GM12878 (cell line): ENCODE measurements around the gene RGCC. TPM values are rescaled to one million over a fixed set of nuclear protein-coding genes. Genes with fewer than 3 reads are reported as not detected.
A peak's percentile ranks its signal among the peaks of the same experiment; 100 is the strongest.

Experiments used
- ATF7 ChIP-seq: fragments of 450-650 bp; IDR thresholded peaks from 2 replicates; pipeline ENCODE4 v1.6.1; 2016; ENCODE audit warnings: low read depth, mild to moderate bottlenecking
- BACH1 ChIP-seq: fragments of 450-650 bp; IDR thresholded peaks from 2 replicates; pipeline ENCODE4 v1.6.1; 2017; ENCODE audit warnings: mild to moderate bottlenecking, borderline replicate concordance
- BHLHE40 ChIP-seq, 2 experiments: fragments of 450-650 bp in 1 of 2; IDR thresholded peaks; 2 replicates each; pipeline ENCODE4 v1.6.1; 2011 to 2017; ENCODE audit warnings: low read depth in 2 of 2, borderline replicate concordance in 1 of 2, improper control_type of control experiment in 1 of 2, low read length in 1 of 2, mild to moderate bottlenecking in 1 of 2
- BMI1 ChIP-seq: fragments of 450-650 bp; IDR thresholded peaks from 2 replicates; pipeline ENCODE4 v1.6.1; 2016; ENCODE audit warnings: mild to moderate bottlenecking, moderate library complexity, borderline replicate concordance
- CREB1 ChIP-seq: IDR thresholded peaks from 2 replicates; pipeline ENCODE4 v1.6.1; 2012; ENCODE audit warnings: low read depth, mild to moderate bottlenecking, inconsistent platforms
- CUX1 ChIP-seq: IDR thresholded peaks from 2 replicates; pipeline ENCODE4 v1.6.1; 2012; ENCODE audit warnings: improper control_type of control experiment, low read depth, low read length; ENCODE audit not compliant: insufficient replicate concordance
- FOXM1 ChIP-seq: IDR thresholded peaks from 2 replicates; pipeline ENCODE4 v1.6.1; 2012; ENCODE audit warnings: low read depth, mild to moderate bottlenecking, inconsistent platforms, low read length, moderate library complexity
- IKZF2 ChIP-seq, 2 experiments: fragments of 450-650 bp; IDR thresholded peaks; 2 replicates each; pipeline ENCODE4 v1.6.1; 2017; ENCODE audit warnings: mild to moderate bottlenecking in 2 of 2, moderate library complexity in 2 of 2
- IRF5 ChIP-seq: fragments of 450-650 bp; IDR thresholded peaks from 2 replicates; pipeline ENCODE4 v1.6.1; 2017; ENCODE audit warnings: borderline replicate concordance
- JUND ChIP-seq: IDR thresholded peaks from 2 replicates; pipeline ENCODE4 v1.6.1; 2012; ENCODE audit warnings: low read depth, mild to moderate bottlenecking, low read length, improper control_type of control experiment, moderate library complexity
- KLF5 ChIP-seq: fragments of 450-650 bp; IDR thresholded peaks from 2 replicates; pipeline ENCODE4 v1.6.1; 2014; ENCODE audit warnings: mild to moderate bottlenecking; ENCODE audit not compliant: partially characterized antibody
- MEF2A ChIP-seq: IDR thresholded peaks from 2 replicates; pipeline ENCODE4 v1.6.1; 2011; ENCODE audit warnings: low read depth, mild to moderate bottlenecking, low read length, moderate library complexity; ENCODE audit not compliant: insufficient read depth
- NRF1 ChIP-seq: conservative IDR thresholded peaks from 2 replicates; pipeline ENCODE4 v1.6.1; 2011; ENCODE audit warnings: mild to moderate bottlenecking, low read depth, low read length, improper control_type of control experiment
- STAT3 ChIP-seq: IDR thresholded peaks from 2 replicates; pipeline ENCODE4 v1.6.1; 2011; ENCODE audit warnings: low read depth, low read length, improper control_type of control experiment
- TCF7 ChIP-seq: IDR thresholded peaks from 2 replicates; pipeline ENCODE4 v1.6.1; 2014; ENCODE audit warnings: antibody characterized with exemption, borderline replicate concordance
- YY1 ChIP-seq: IDR thresholded peaks from 2 replicates; pipeline ENCODE4 v1.6.1; 2011; ENCODE audit warnings: low read depth, mild to moderate bottlenecking, low read length
- ZBTB4 ChIP-seq: fragments of 450-650 bp; formaldehyde crosslinking; IDR thresholded peaks from 2 replicates; pipeline ENCODE4 v1.4.0; 2022; ENCODE audit warnings: mild to moderate bottlenecking, moderate library complexity
- ZZZ3 ChIP-seq: IDR thresholded peaks from 2 replicates; pipeline ENCODE4 v1.6.1; 2011; ENCODE audit warnings: low read depth; ENCODE audit not compliant: control insufficient read depth, insufficient read length
- polyA plus RNA-seq, 11 experiments: library from polyadenylated mRNA; depleted of rRNA in 4 of 11; unstranded in 6 of 11; stranded (reverse) in 5 of 11; fragments of >200 nt; fragmentation: Nextera tagmentation in 4 of 11; fragmentation: Illumina TruSeq in 1 of 11; extraction: Ambion mirVana in 4 of 11; extraction: Trizol in 1 of 11; gene quantifications; 1 replicate in 1 of 11; 2 replicates in 10 of 11; pipeline versions ENCODE4 v1.2.1 to v1.2.3, GENCODE V29; 2011 to 2016; ENCODE audit warnings: inconsistent platforms in 2 of 11, missing spikeins in 2 of 11, low read depth in 1 of 11
- total RNA-seq, 4 experiments: library from RNA; depleted of rRNA in 3 of 4; stranded (reverse); fragments of >200 nt in 3 of 4; fragmentation: Illumina TruSeq in 1 of 4; extraction: Trizol in 1 of 4; gene quantifications; 2 replicates each; pipeline versions ENCODE4 v1.2.1 to v1.2.3, GENCODE V29; 2013 to 2021
- TF ChIP-seq, protein P1 (sequence below): IDR thresholded peaks from 2 replicates; pipeline ENCODE4 v1.6.1; 2011; ENCODE audit warnings: borderline replicate concordance, low read depth, mild to moderate bottlenecking, moderate library complexity, low read length; ENCODE audit not compliant: insufficient read depth, poor library complexity, severe bottlenecking

The RGCC gene
- total and polyA plus RNA-seq, 10 of the 15 experiments (the other 5 are each of a cell fraction or from before 2014, with no cell fraction given), result 0.41 to 19.4 (median 9.9) TPM

DNA sequence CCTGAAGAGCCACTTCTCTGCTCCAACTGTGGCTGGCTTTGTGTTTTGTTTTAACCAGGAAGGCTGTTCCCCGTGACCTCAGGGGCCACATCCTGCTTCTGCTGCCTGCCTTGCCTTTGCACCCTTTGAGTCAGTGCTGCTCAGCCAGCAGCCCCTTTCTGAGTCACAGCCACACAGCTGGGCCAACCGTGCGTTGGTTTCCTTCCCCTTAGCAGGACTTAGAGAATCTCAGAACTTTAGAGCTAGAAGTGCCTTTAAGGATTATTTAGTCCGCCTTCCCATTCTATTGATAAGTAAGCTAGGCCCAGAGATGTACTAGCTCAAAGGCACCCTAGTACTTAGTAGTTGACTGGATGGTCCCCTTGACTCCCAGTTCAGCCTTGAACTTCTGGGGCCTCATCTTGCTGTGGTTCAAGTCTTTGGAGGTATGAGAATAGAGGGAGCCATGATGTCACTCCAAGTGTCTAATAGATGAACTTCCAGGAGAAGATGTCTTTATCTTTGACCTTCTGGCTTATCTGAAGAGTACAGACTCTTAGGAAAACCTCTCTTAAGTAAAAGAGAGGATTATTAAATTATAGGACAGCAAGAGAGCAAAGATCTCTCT, 8.0 kb downstream of the RGCC start (continued):
- no peak for TF ChIP-seq IRF5
- no peak for TF ChIP-seq BMI1
- no peak for TF ChIP-seq KLF5
- 0 out of 2 replicates have a peak, but pooled peaks have one; percentile 9 for TF ChIP-seq JUND
- no peak for TF ChIP-seq ZZZ3
- peak; percentile 53; the same call in 1 of the 2 replicates for TF ChIP-seq YY1
- TF ChIP-seq IKZF2 (IDR thresholded peaks at IDR 0.05), result peak; percentile 84
- no peak for TF ChIP-seq FOXM1
- TF ChIP-seq CREB1, result no peak
- TF ChIP-seq BHLHE40 (IDR thresholded peaks at IDR 0.05; ENCODE audit: borderline replicate concordance in 1 of 2, low read depth in 2 of 2, low read length in 1 of 2), result peak; percentile 63 to 76; a peak in 3 of 4 replicates
- TF ChIP-seq ZBTB4, result no peak
- TF ChIP-seq, protein P1, sequence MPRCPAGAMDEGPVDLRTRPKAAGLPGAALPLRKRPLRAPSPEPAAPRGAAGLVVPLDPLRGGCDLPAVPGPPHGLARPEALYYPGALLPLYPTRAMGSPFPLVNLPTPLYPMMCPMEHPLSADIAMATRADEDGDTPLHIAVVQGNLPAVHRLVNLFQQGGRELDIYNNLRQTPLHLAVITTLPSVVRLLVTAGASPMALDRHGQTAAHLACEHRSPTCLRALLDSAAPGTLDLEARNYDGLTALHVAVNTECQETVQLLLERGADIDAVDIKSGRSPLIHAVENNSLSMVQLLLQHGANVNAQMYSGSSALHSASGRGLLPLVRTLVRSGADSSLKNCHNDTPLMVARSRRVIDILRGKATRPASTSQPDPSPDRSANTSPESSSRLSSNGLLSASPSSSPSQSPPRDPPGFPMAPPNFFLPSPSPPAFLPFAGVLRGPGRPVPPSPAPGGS, result peak; percentile 93
- peak; percentile 36; the same call in 1 of the 2 replicates for TF ChIP-seq ATF7
- no peak for TF ChIP-seq TCF7
- 0 out of 2 replicates have a peak, but pooled peaks have one; percentile 60 for TF ChIP-seq BACH1
- no peak for TF ChIP-seq STAT3
- no peak for TF ChIP-seq NRF1
- no peak for TF ChIP-seq CUX1
- peak; percentile 70; the same call in 1 of the 2 replicates for TF ChIP-seq MEF2A
